HG02852 (cell line): ENCODE data around the gene PPP1R16B.

Source experiments
- ATAC-seq: cut with Tn5 transposase; IDR thresholded peaks from one replicate; pipeline ENCODE4 v1.9.1; 2021; ENCODE audit warnings: mild to moderate bottlenecking, moderate library complexity; ENCODE audit not compliant: unreplicated experiment

Gene PPP1R16B

GRCh38 chr20:38825901-38826625, 20.6 kb downstream of the PPP1R16B start:
- no peak for ATAC-seq

DNA sequence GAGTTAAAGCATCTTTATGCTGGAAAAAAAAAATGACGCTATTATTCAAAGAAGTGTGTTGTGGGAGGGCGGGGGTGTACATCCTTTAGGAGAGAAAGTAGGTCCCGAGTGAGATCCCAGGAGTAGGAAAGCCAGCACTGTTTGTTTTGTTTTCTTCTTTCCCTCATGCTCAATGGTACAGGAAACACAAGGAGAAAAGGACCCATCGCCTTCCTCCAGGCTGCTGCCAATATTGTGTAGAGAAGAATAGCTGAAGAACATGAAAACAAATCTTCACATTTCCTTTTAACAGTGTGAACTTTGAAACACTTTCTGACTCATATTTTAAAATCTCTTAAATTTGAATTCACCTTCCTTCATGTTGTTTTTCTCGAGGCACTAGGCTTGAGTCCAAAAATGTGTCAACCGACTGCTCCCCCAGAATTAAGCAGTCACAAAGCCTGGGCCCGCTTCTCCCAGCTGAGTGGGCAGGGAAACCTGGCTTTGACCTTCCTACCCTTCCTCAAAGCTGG, 22.3 kb downstream of the PPP1R16B start:
- ATAC-seq: no peak

GRCh38 chr20:38828514-38829295, 23.2 kb downstream of the PPP1R16B start:
- ATAC-seq: no peak

GRCh38 chr20:38829296-38829875, 23.9 kb downstream of the PPP1R16B start:
- no peak for ATAC-seq

- no peak for ATAC-seq
Measured at GRCh38 chr20:38830356-38830755, 24.9 kb downstream of the PPP1R16B start.

- ATAC-seq: no peak
Measured at GRCh38 chr20:38831049-38831691, 25.7 kb downstream of the PPP1R16B start.

GRCh38 chr20:38831995-38832620, 26.6 kb downstream of the PPP1R16B start:
- ATAC-seq: no peak

DNA sequence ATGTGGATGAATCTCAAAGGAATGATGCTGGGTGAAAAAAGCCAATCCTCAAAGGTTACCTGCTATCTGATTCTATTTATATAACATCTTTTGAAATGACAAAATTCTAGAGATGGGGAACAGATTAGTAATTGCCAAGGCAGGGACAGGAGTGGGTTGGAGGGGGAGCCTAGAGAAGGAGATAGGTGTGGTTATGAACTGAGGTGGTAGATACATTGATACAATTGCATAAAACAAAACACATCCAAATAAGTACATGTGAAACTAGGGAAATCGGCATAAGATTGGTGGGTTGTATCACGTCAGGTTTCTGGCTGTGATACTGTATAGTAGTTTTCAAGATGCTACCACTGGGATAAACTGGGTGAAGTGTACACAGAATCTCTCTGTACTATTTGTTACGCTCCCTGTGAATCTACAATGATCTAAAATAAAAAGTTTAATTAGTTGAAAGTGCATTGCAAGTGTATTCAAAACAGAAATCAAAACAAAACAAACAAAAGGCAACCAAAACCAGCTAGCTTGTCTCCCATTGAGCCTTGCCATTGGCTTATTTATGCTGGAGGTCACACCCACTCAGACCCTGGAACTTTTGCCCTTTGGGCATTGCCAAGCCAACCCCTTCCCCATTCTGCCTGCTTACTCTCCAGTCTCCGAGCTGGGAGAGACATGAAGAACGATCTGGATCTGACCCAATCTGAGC, 27.8 kb downstream of the PPP1R16B start:
- ATAC-seq: no peak

DNA sequence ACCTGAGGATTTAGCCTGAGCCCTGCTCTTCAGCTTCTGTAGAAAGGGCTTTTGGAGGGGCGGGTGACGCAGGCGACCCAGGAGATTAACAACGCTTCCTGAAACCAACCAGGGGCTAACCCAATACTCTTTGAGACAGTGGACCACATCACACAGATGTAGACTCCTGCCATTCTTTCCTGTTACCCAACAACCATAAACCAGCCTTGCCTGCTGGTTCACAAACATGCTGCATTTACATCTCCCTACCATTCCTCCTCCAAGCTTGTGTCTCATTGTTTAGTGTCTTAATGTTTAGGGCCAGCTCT, 28.3 kb downstream of the PPP1R16B start:
- no peak for ATAC-seq

GRCh38 chr20:38834868-38835267, 29.4 kb downstream of the PPP1R16B start:
- ATAC-seq: no peak

DNA sequence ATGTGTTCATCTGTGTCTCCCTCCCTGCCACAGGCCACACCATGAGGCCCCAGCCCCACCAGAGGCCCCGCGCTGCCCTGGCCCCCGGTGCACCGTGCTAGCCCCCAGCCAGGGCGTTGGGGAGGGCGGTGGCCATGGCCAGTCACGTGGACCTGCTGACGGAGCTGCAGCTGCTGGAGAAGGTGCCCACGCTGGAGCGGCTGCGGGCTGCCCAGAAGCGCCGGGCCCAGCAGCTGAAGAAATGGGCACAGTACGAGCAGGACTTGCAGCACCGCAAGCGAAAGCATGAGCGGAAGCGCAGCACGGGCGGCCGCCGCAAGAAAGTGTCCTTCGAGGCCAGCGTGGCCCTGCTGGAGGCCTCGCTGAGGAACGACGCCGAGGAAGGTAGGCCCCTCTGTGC, 30.3 kb downstream of the PPP1R16B start:
- ATAC-seq: no peak

DNA sequence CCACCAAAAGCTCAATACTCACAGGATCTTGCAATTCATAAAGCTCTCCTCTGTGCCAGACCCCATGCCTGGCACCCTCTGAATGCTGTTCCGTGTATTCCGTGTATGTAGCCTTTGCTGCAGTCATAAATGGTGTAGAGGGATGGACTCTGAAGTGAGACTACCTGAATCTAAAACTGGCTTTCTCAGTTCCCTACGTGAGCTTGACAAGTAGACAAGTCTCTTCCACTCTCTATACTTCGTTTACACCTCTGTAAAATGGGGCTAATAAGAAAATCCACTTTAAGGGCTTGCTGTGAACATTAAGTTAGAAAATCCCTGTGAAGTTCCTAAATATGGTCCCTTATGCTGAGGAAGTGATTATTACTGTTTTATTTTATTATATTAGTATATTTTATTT, 31.5 kb downstream of the PPP1R16B start:
- ATAC-seq: no peak

DNA sequence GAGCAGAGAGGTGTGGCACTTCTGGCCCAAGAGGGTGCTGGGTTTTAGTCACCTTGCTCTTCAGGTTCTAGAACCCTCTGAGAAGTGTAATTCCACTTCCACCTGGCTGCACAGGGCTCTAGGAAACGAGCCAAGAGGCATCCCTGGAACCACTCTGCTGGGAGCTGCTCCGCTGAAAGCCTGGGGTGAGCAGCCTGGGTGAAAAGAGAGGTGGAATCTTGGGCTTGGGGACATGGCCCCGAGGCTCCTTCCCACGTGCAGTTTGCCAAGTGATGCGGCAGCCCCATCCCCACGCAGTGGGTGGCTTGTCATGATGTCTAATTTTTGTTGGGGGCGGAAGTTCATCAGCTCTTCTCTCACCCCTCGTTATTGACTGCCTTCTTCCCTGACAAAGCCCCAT, 32.8 kb downstream of the PPP1R16B start:
- no peak for ATAC-seq

GRCh38 chr20:38839563-38839962, 34.1 kb downstream of the PPP1R16B start:
- no peak for ATAC-seq

- no peak for ATAC-seq
Measured at GRCh38 chr20:38840053-38840893, 34.8 kb downstream of the PPP1R16B start.

DNA sequence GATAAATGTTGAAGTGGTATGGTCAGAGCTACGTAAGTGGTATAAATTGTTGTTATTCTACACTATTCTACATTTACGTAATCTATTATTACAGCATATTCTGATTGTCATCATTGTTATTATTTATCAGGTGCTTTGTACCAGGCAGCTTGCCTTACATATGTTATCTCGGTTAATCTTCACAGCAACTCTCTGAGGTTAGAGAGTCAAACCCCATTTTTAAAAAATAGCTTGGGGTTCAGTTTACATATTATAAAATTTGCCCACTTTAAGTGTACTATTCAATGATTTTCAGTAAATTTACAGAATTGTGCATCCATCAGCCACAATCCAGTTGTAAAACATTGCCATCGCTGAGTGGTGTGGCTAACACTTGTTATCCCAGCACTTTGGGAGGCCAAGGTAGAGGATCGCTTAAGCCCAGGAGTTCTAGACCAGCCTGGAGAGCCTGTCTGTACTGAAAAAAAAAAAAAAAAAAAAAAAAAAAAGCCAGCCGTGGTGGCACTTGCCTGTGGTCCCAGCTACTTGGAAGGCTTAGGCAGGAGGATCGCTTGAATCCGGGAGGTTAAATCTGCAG, 35.5 kb downstream of the PPP1R16B start:
- no peak for ATAC-seq

DNA sequence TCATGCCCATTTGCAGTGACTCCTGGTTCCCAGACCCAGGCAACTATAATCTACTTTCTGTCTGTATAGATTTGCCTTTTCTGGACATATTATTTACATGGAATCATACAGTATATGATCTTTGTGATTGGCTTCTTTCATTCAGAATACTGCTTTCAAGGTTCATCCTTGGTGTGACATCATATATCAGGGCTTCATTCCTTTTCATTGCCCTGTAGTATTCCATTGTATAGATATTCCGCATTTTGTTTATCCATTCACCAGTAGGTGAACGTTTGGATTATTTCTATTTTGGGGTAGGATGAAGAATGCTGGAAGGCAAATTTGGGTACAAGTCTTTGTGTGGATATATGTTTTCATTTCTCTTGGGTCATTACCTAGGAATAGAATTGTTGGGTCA, 36.1 kb downstream of the PPP1R16B start:
- no peak for ATAC-seq

- peak; percentile 33 for ATAC-seq
Measured at GRCh38 chr20:38842026-38842425, 36.5 kb downstream of the PPP1R16B start.

- ATAC-seq: peak; percentile 88
Measured at GRCh38 chr20:38842558-38842981, 37.1 kb downstream of the PPP1R16B start.
